ES-I3 (cell line): ENCODE measurements around the gene INPP5B.

ENCODE experiments used
- H3K36me3 ChIP-seq: 2 replicates; pipeline ENCODE4 v1.6.1; 2013; ENCODE audit warnings: mild to moderate bottlenecking, low read length, control low read depth, moderate library complexity; ENCODE audit not compliant: insufficient read depth
- H3K4me1 ChIP-seq: 2 replicates; pipeline ENCODE4 v1.6.1; 2013; ENCODE audit warnings: mild to moderate bottlenecking, control low read depth, low read length; ENCODE audit not compliant: insufficient read depth
- H3K9ac ChIP-seq: 2 replicates; pipeline ENCODE4 v1.6.1; 2013; ENCODE audit warnings: low read depth, mild to moderate bottlenecking, low read length, moderate library complexity
- H3K9me3 ChIP-seq: 2 replicates; pipeline ENCODE4 v1.6.1; 2013; ENCODE audit warnings: mild to moderate bottlenecking, low read length, moderate library complexity; ENCODE audit not compliant: control insufficient read depth, insufficient read depth

The INPP5B gene

DNA sequence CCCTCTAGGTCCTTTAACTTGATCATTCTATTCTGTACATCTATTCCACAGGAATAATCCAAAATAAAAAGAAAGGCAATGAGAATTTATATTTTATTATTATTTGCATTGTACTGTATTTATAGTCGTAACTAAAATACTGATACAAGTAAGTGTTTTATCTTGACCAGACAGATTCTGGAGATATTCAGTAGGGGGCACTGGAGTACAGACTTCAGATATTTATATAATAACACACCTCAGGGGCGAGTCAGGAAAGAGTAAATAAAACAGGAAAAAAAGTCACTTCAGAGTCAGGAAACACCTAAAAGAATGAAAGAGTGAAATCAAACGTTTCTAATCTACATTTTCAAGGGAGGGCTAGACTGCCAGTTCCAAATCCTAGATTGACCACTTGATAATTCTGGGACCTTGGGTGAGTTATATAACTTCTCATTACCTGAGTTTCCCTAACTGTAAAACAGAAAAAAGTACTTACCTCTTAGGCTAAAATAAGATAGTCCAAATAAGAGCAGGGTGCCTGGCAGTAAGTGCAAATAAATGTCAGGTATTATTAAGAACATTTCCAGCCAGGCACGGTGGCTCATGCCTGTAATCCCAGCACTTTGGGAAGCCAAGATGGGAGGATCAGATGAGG, 56.4 kb downstream of the INPP5B start:
- no peak overlapping the region for H3K9ac ChIP-seq

DNA sequence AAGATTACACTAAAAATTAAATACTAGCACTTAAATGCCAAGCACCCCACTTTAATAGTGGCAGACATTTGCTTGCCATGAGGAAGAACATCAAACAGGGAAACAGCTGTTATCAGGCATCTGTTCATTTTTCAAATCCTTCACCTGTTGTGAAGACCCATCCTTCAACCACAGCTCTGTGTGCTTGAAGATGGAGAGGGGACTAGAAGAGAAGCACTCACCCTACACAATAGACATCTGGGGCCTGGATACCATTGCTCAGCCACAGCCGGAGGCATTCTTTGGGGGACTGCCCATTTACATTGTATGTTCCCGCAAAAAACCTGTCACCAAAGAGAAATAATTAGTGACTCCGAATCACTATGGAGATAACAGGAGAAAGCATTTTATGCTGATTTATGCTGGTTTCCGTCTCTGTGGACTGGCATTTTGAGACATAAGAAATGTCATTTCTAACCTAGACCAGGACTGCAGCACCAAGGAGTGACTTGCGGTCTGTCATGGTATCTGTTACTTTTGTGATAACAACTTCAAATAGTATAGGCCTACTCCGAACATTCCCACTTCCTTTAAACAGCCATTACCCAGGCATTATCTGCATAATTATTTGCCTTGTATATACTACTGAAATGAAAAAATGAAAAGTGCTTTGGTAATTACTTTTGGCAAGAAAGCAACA, 58.7 kb downstream of the INPP5B start:
- no peaks in the 10 kb centered on the region for H3K9me3 ChIP-seq
- H3K36me3 ChIP-seq: peaks cover 19% of the 10 kb centered on the region
- H3K9ac ChIP-seq: no peak overlapping the region
- H3K4me1 ChIP-seq: no peaks in the 10 kb centered on the region

More for the DNA sequence above, 56.4 kb downstream of the INPP5B start:
- peaks cover 19% of the 10 kb centered on the region for H3K36me3 ChIP-seq
- no peaks in the 10 kb centered on the region; the same call in 1 of the 2 replicates for H3K9me3 ChIP-seq
- no peaks in the 10 kb centered on the region for H3K4me1 ChIP-seq

GRCh38 chr1:37884145-37884544, 62.7 kb downstream of the INPP5B start:
- no peaks in the 10 kb centered on the region for H3K4me1 ChIP-seq
- H3K9me3 ChIP-seq: no peaks in the 10 kb centered on the region
- peaks cover 15% of the 10 kb centered on the region for H3K36me3 ChIP-seq
- H3K9ac ChIP-seq: no peak overlapping the region

DNA sequence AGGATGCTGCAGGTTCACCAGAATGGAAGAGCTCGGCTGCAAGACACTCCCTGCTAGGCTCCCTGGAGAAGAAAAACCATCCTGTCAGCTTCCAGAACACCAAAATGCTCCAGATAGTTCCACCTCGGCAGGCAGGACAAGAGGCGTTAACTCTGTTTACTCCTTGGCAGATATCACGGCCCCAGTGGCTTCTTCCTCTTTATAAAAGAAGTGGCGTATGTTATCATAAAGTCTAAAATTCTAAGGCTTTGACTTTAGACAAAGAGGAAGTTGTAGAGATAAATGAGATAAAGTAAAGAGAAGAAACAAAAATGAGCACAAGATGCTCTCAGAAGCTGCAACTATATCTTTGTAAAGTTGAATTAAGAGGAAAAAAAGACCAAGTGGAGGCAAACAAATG, 63.2 kb downstream of the INPP5B start:
- H3K4me1 ChIP-seq: no peaks in the 10 kb centered on the region
- H3K36me3 ChIP-seq: peaks cover 12% of the 10 kb centered on the region; the same call in 1 of the 2 replicates
- no peak overlapping the region for H3K9ac ChIP-seq
- no peaks in the 10 kb centered on the region for H3K9me3 ChIP-seq

DNA sequence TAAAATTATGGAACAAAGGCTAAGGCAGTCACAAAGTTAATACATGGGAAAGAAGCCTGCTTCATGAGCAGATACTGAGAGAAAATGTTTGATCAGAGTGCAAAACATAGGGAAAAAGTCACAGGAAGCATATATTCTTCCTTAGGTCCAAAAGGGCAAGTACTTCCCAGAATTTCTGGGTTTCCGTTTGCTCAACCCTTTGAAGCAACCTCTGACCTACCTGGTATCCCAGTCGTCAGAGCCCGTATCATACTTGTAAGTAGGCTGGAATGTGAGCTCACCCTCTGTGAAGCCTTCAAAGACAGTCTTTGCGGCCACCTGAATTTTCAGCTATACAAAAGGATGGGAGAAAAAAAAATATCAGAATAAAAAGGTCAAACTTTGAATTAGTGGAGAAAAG, 67.0 kb downstream of the INPP5B start:
- H3K4me1 ChIP-seq: no peaks in the 10 kb centered on the region
- no peaks in the 10 kb centered on the region for H3K9me3 ChIP-seq
- no peak overlapping the region for H3K9ac ChIP-seq
- no peaks in the 10 kb centered on the region; the same call in 1 of the 2 replicates for H3K36me3 ChIP-seq

- H3K4me1 ChIP-seq: no peaks in the 10 kb centered on the region
- H3K9ac ChIP-seq: no peak overlapping the region
- H3K9me3 ChIP-seq: no peaks in the 10 kb centered on the region
- H3K36me3 ChIP-seq: peaks cover under 1% of the 10 kb centered on the region
Observed at GRCh38 chr1:37878071-37878470, 68.8 kb downstream of the INPP5B start.

GRCh38 chr1:37875833-37876232, 71.0 kb downstream of the INPP5B start:
- peaks cover 9% of the 10 kb centered on the region for H3K36me3 ChIP-seq
- no peaks in the 10 kb centered on the region for H3K9me3 ChIP-seq
- no peaks in the 10 kb centered on the region for H3K4me1 ChIP-seq
- no peak overlapping the region for H3K9ac ChIP-seq

GRCh38 chr1:37872692-37873091, 74.2 kb downstream of the INPP5B start:
- Histone ChIP-seq H3K4me1 (no peaks in the 10 kb centered on the region), H3K9ac (no peak overlapping the region), H3K36me3 (peaks cover 15% of the 10 kb centered on the region), H3K9me3 (no peaks in the 10 kb centered on the region)

DNA sequence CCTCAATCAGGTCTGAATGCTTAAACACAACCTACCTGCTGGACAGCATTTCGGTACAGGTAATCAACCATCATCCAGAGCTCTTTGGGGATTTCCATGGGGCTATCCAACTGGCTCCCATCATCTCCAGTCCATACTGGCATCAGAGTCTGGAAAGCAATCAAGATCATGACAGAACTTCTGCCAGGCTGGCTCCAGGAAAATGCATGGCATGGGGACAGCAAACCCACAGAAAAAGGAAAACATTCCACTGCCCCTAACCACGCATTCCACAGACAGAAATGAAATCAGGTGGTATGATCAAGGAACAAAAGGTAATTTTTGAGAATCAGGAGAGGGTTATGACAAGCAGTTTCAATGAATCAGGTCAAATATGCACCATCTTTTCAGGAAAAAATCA, 78.4 kb downstream of the INPP5B start:
- H3K4me1 ChIP-seq: no peaks in the 10 kb centered on the region
- H3K36me3 ChIP-seq: peaks cover 20% of the 10 kb centered on the region
- H3K9me3 ChIP-seq: no peaks in the 10 kb centered on the region
- no peak overlapping the region for H3K9ac ChIP-seq

GRCh38 chr1:37867784-37868183, 79.1 kb downstream of the INPP5B start:
- Histone ChIP-seq H3K4me1 (no peaks in the 10 kb centered on the region), H3K36me3 (peaks cover 17% of the 10 kb centered on the region), H3K9ac (no peak overlapping the region), H3K9me3 (no peaks in the 10 kb centered on the region)

DNA sequence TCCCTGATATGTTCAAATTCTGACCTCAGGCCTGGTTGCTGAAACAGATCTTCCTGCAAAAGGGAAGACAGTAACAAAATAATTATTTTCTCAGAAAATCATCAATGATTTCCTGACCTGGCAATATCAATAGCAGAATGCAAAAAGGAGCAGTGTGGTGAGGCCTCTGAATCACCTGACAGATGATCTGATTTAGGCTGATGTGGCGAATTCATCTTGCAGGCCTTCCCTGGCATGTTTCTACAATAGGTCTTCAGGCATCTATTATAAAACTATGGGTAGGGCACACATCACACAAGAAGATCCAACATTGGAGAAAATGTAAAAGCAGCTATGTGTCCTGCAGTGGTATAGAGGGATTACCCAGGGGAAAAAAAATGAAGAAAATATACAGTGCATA, 80.4 kb downstream of the INPP5B start:
- peaks cover 12% of the 10 kb centered on the region; the same call in 1 of the 2 replicates for H3K36me3 ChIP-seq
- H3K9ac ChIP-seq: no peak overlapping the region
- H3K4me1 ChIP-seq: no peaks in the 10 kb centered on the region
- H3K9me3 ChIP-seq: no peaks in the 10 kb centered on the region

DNA sequence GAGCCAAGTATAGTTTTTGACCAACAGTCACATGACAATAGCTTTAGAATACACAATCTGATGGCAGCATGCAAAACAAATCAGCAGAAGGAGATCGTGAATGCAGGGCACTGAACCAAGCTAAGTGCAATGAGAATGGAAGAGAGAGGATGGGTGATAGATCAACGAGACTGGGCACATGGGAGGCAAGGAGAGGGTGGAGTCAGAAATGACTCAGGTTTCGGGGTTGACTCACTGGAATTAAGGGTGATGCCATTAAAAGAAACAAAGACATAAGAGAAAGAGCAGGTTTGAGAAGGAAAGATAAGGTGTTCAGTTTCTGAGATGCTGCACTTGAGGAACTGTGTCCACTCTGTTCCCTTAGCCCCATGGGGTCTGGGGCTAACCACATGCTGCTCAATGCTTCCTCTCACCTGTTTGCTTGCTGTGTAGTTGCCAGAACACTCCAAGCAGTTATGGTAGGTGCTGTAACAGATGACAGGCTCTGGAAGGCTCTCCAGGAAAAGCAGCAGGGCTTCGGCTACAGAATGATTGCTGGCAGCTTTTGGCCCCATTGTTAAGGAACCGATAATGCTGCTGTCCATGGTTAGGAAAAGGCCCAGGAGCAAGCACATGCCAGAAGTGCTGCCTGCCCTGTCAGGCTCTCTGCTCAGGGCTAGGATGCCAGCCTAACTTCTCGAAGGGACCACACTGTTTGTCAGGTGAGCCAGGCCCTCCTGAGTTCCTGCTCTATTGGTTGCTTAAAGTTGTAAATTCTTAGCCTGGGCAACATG, 81.3 kb downstream of the INPP5B start:
- H3K36me3 ChIP-seq: peaks cover 10% of the 10 kb centered on the region; the same call in 1 of the 2 replicates
- H3K9ac ChIP-seq: no peak overlapping the region
- no peaks in the 10 kb centered on the region for H3K4me1 ChIP-seq
- H3K9me3 ChIP-seq: no peaks in the 10 kb centered on the region

DNA sequence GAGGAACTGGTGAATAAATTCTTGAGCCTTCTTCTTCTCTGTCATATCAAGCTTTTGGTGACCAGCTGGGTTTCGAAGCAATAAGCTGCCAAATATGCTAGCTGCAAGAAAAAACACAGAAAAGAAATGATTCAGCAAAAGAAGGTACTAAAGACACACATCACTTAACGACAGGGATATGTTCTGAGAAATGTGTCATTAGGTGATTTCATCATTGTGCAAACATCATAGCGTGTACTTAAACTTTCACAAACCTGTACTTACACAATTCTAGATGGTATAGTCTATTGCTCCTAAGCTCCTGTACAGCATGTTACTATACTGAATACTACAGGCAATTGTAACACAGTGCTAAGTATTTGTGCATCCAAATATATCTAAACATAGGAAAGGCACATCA, 84.5 kb downstream of the INPP5B start:
- H3K36me3 ChIP-seq: peaks cover 6% of the 10 kb centered on the region; the same call in 1 of the 2 replicates
- H3K9ac ChIP-seq: no peak overlapping the region
- no peaks in the 10 kb centered on the region for H3K9me3 ChIP-seq
- H3K4me1 ChIP-seq: peaks cover 4% of the 10 kb centered on the region; the same call in 1 of the 2 replicates

GRCh38 chr1:37861151-37861550, 85.7 kb downstream of the INPP5B start:
- no peaks in the 10 kb centered on the region for H3K9me3 ChIP-seq
- no peak overlapping the region for H3K9ac ChIP-seq

More at GRCh38 chr1:37861151-37861550, 85.7 kb downstream of the INPP5B start:
- peaks cover 4% of the 10 kb centered on the region; the same call in 1 of the 2 replicates for H3K4me1 ChIP-seq
- peaks cover 6% of the 10 kb centered on the region; the same call in 1 of the 2 replicates for H3K36me3 ChIP-seq
